T-helper 2 cell treated with Interferon-gamma antibody and Interleukin-4, amounts not matched to agents 5 μg/mL and 100 μg/mL, for 36 hours (primary cell): ENCODE data around the gene ABHD17C.

ENCODE experiments used
- DNase-seq: peaks from one replicate; pipeline ENCODE4 v3.0.0; 2021; ENCODE audit warnings: low spot score
- H3K27ac Mint-ChIP-seq: one replicate; pipeline ENCODE4 v1.8.0; 2021; ENCODE audit warnings: mild to moderate bottlenecking, mixed read lengths
- H3K27me3 Mint-ChIP-seq: one replicate; pipeline ENCODE4 v1.8.0; 2021; ENCODE audit warnings: low read depth, mixed read lengths
- H3K36me3 Mint-ChIP-seq: one replicate; pipeline ENCODE4 v1.8.0; 2021; ENCODE audit warnings: low read depth, mixed read lengths
- H3K4me1 Mint-ChIP-seq: one replicate; pipeline ENCODE4 v1.8.0; 2021; ENCODE audit warnings: low read depth, mixed read lengths
- H3K4me3 Mint-ChIP-seq: one replicate; pipeline ENCODE4 v1.8.0; 2022; ENCODE audit warnings: mild to moderate bottlenecking, moderate library complexity, mixed read lengths
- H3K9me3 Mint-ChIP-seq: one replicate; pipeline ENCODE4 v1.8.0; 2021; ENCODE audit warnings: mixed read lengths

Gene ABHD17C

DNA sequence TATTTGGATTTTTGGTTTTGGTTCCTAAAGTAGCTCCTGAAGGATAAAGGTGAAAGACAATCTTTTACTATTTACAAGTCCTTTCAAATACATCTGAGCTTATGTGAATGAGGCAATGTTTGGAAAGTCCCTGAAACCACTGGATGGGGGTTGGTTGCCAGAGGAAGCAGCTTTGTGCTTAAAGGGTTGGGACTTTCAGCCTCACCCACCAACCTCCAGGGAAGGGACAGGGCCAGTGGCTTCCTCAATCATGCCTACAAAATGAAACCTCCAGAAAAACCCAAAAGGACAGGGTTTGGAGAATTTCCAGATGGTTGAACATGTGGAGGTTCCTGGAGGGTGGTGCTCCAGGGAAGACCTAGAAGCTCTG is 20.9 kb upstream of the ABHD17C start:
- no peak for DNase-seq
- Mint-ChIP-seq H3K27me3 (peaks cover 9% of the 10 kb centered on the region), H3K9me3 (no peaks in the 10 kb centered on the region), H3K4me3 (no peak overlapping the region), H3K36me3 (no peaks in the 10 kb centered on the region), H3K4me1 (no peaks in the 10 kb centered on the region), H3K27ac (no peak overlapping the region)

DNA sequence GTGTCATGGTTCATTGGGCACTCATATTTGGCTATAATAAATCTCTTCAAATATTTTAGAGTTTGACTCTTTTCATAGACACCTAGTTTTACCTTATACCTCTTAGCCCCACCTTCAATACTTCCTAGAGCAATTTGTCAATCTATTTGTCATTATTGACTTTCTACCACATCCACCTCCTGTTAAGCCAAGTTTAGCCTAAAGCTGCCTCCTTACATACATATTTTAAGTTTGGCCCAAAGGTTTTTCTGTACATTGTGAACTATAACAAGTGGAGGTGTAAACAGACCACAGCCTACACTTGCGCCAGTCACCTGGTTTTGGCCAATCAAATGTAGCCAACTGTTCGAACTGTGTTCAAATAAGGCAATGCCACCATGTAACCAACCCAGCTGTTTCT is 18.1 kb upstream of the ABHD17C start:
- no peak for DNase-seq
- H3K27me3 Mint-ChIP-seq, result peaks cover 6% of the 10 kb centered on the region
- peaks cover 4% of the 10 kb centered on the region for H3K4me1 Mint-ChIP-seq
- no peak overlapping the region for H3K27ac Mint-ChIP-seq
- no peaks in the 10 kb centered on the region for H3K9me3 Mint-ChIP-seq
- no peaks in the 10 kb centered on the region for H3K36me3 Mint-ChIP-seq
- no peak overlapping the region for H3K4me3 Mint-ChIP-seq

DNA sequence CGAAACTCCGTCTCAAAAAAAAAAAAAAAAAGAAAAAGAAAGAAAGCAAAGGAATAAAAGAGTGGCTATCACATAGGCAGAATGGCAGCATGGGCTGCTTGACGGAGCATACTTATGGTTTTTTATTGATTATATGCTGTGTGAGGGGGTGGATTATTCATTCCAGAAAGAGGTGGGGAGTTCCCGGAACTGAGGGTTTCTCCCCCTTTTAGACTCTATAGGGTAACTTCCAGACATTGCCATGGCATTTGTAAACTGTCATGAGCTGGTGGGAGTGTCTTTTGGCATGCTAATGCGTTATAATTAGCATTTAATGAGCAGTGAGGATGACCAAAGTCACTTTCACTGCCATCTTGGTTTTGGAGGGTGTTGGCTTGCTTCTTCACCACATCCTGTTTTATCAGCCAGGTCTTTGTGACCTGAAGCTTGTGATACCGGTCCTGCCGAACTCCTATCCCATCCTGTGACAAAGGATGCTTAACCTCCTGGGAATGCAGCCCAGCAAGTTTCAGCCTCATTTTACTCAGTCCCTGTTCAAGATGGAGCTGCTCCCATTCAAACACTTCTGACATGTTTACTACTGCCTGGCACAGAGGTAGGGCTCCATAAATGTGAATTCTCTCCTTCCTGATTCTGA is 15.8 kb upstream of the ABHD17C start:
- Mint-ChIP-seq H3K27ac (no peak overlapping the region), H3K4me3 (no peak overlapping the region), H3K36me3 (no peaks in the 10 kb centered on the region), H3K27me3 (peaks cover 16% of the 10 kb centered on the region), H3K9me3 (no peaks in the 10 kb centered on the region), H3K4me1 (peaks cover 4% of the 10 kb centered on the region)
- no peak for DNase-seq

DNA sequence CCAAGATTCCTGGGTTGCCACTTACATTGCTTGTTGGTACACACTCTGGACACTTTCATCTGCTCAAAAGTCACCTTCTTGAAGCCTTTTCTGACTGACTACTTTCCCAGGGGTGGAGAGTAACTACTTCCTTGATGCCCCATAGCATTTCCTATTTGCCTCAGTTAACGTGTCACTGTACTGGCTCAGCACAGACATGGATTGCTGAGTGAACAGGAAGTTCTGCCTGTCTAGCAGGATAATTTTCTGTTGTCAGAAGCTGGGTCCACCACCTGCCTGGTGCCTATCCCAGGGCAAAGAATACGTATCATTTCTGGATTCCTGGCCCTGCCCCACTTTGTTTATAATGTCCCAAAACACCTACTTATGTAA is 15.3 kb upstream of the ABHD17C start:
- H3K36me3 Mint-ChIP-seq, result no peaks in the 10 kb centered on the region
- H3K27me3 Mint-ChIP-seq, result peaks cover 16% of the 10 kb centered on the region
- no peaks in the 10 kb centered on the region for H3K9me3 Mint-ChIP-seq
- no peak for DNase-seq
- no peak overlapping the region for H3K4me3 Mint-ChIP-seq
- H3K27ac Mint-ChIP-seq, result no peak overlapping the region
- peaks cover 4% of the 10 kb centered on the region for H3K4me1 Mint-ChIP-seq

GRCh38 chr15:80682201-80682600 is 12.9 kb upstream of the ABHD17C start:
- Mint-ChIP-seq H3K4me1 (peaks cover 4% of the 10 kb centered on the region), H3K4me3 (no peak overlapping the region), H3K9me3 (no peaks in the 10 kb centered on the region), H3K36me3 (no peaks in the 10 kb centered on the region), H3K27ac (no peak overlapping the region), H3K27me3 (peaks cover 18% of the 10 kb centered on the region)
- no peak for DNase-seq

GRCh38 chr15:80684697-80685096 is 10.4 kb upstream of the ABHD17C start:
- no peak overlapping the region for H3K4me3 Mint-ChIP-seq
- peaks cover 1% of the 10 kb centered on the region for H3K4me1 Mint-ChIP-seq
- no peak for DNase-seq
- H3K9me3 Mint-ChIP-seq, result no peaks in the 10 kb centered on the region
- no peaks in the 10 kb centered on the region for H3K36me3 Mint-ChIP-seq
- peaks cover 28% of the 10 kb centered on the region for H3K27me3 Mint-ChIP-seq
- H3K27ac Mint-ChIP-seq, result no peak overlapping the region

GRCh38 chr15:80685628-80686027 is 9.5 kb upstream of the ABHD17C start:
- Mint-ChIP-seq H3K4me1 (no peaks in the 10 kb centered on the region), H3K27me3 (peaks cover 32% of the 10 kb centered on the region), H3K27ac (no peak overlapping the region), H3K9me3 (no peaks in the 10 kb centered on the region), H3K36me3 (no peaks in the 10 kb centered on the region), H3K4me3 (no peak overlapping the region)
- no peak for DNase-seq

- Mint-ChIP-seq H3K27me3 (peaks cover 48% of the 10 kb centered on the region), H3K4me3 (no peak overlapping the region), H3K27ac (no peak overlapping the region), H3K4me1 (peaks cover 2% of the 10 kb centered on the region), H3K36me3 (no peaks in the 10 kb centered on the region), H3K9me3 (no peaks in the 10 kb centered on the region)
- no peak for DNase-seq
Observed at GRCh38 chr15:80689294-80689693, 5.8 kb upstream of the ABHD17C start.

DNA sequence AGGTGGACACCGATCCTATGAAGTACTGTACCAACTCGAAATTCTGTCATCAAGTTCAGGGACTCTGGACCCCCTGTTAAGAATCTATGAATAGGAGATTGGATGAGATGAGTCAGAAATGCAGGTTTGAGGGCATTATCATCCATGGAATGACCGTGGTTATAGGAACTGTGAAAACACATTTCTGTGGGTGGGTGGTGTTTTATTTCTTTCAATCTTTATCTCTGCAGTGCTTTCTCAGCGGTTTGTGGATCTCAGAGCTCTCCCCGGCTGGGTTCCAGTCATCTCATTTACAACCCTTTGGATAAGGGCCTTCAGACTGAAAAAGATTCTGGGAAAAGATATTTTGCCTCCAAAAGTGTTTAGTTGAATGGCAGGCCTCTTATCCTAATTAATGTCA is 5.4 kb upstream of the ABHD17C start:
- DNase-seq, result no peak
- Mint-ChIP-seq H3K9me3 (no peaks in the 10 kb centered on the region), H3K27me3 (peaks cover 50% of the 10 kb centered on the region), H3K4me1 (peaks cover 4% of the 10 kb centered on the region), H3K36me3 (no peaks in the 10 kb centered on the region), H3K27ac (no peak overlapping the region), H3K4me3 (no peak overlapping the region)

GRCh38 chr15:80691575-80691974 is 3.5 kb upstream of the ABHD17C start:
- Mint-ChIP-seq H3K36me3 (no peaks in the 10 kb centered on the region), H3K4me1 (peaks cover 10% of the 10 kb centered on the region), H3K4me3 (no peak overlapping the region)

DNA sequence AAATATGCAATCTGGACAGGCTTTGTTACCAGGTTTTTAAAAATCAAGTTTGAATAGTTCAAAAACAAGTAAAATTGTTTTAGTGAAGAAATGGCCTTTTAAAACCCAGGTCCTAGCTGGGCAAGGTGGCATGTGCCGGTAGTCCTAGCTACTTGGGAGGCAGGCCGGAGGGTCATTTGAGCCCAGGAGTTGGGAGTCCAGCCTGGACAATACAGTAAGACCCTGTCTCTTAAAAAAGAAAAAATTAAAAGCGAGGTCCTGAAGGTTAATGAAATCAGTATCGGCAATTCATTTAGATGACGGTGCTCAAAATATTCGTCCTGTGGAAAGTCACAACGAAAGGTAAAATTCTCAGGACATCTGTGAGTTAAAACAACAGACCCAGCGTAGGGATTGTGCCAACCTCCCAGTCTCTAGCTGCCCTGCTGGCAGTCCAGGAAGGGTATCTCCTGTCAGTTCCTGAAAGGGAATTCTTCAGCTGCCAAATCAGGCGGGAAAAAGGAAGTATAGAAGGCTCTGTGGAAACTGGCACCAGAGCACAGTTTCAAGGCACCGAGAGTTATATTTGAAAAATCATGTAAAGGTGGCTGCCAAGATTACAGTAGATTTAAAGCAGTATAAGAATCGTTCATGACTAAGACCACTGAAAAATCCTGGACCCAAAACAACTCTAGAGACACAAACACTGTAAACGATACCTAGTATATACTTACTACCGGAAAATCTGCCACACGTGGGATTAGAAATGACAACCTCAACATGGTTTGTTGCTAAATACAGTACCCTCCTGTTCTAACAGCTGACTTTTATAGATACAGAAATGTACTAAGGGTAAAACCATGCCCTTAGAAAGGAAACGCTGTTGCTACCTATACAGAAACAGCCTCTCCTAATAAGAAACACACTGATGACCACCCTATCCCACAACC is 1.2 kb upstream of the ABHD17C start:
- H3K9me3 Mint-ChIP-seq, result no peaks in the 10 kb centered on the region
- H3K27me3 Mint-ChIP-seq, result peaks cover 52% of the 10 kb centered on the region
- DNase-seq, result no peak
- peaks cover 15% of the 10 kb centered on the region for H3K4me1 Mint-ChIP-seq
- H3K27ac Mint-ChIP-seq, result peak overlapping the region; percentile 23
- peak overlapping the region; percentile 81 for H3K4me3 Mint-ChIP-seq
- no peaks in the 10 kb centered on the region for H3K36me3 Mint-ChIP-seq

More at GRCh38 chr15:80691575-80691974, 3.5 kb upstream of the ABHD17C start:
- peaks cover 52% of the 10 kb centered on the region for H3K27me3 Mint-ChIP-seq
- no peak overlapping the region for H3K27ac Mint-ChIP-seq
- no peak for DNase-seq
- no peaks in the 10 kb centered on the region for H3K9me3 Mint-ChIP-seq

- peaks cover 15% of the 10 kb centered on the region for H3K4me1 Mint-ChIP-seq
- H3K27ac Mint-ChIP-seq, result peak overlapping the region; percentile 23
- peak; percentile 15 for DNase-seq
- no peaks in the 10 kb centered on the region for H3K36me3 Mint-ChIP-seq
- H3K27me3 Mint-ChIP-seq, result peaks cover 54% of the 10 kb centered on the region
- no peaks in the 10 kb centered on the region for H3K9me3 Mint-ChIP-seq
- peak overlapping the region; percentile 81 for H3K4me3 Mint-ChIP-seq
Observed at GRCh38 chr15:80694611-80695098, 455 bp upstream of the ABHD17C start.

DNA sequence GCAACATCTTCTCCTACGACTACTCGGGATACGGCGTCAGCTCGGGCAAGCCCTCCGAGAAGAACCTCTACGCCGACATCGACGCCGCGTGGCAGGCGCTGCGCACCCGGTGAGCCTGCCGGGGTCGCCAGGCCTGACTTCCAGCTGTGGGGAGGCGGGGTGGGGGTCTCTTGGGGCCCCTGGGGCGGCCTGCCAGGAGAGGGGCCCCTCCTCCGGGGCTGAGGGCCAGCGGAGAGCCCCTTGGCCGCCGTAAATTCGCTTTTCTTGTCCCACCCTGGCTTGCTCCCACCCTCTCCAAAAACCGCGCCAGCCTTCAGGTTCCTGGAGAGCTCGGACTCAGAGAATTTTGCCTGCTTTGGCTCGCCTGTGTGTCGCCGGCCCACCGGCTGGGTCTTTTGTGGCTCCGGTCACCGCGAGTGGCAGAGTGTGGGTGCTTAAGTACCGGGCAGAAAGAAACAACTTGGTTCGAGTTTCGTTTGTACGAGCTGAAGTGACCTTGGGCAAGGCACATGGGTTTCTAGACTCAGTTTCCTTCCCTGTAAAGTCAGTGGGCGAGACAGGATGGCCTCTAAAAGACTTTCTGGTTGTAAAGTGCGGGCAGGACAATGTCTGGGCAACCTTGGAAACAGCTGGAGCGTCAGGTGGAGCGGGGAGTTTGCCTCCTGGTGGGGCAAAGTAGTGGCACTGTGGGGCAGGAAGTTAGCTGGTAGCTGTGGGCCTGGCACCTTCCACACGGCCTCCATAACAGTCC is 976 bp downstream of the ABHD17C start:
- H3K27me3 Mint-ChIP-seq, result peaks cover 50% of the 10 kb centered on the region

More for the DNA sequence above, 976 bp downstream of the ABHD17C start:
- Mint-ChIP-seq H3K27ac (peak overlapping the region; percentile 79), H3K9me3 (no peaks in the 10 kb centered on the region), H3K4me3 (peak overlapping the region; percentile 86), H3K4me1 (peaks cover 15% of the 10 kb centered on the region), H3K36me3 (no peaks in the 10 kb centered on the region)
- no peak for DNase-seq
